Progenitor cell of endocrine pancreas (in vitro differentiated cells): ENCODE measurements around the gene TEX14. TPM values are rescaled to one million over a fixed set of nuclear protein-coding genes. Genes with fewer than 3 reads are reported as not detected.

ENCODE experiments used
- DNase-seq: peaks from one replicate; pipeline ENCODE4 v3.0.0; 2021; ENCODE audit warnings: low spot score; ENCODE audit not compliant: unreplicated experiment
- H3K27ac Mint-ChIP-seq: 2 replicates; pipeline ENCODE4 v1.8.0; 2021; ENCODE audit warnings: mild to moderate bottlenecking, moderate library complexity, mixed read lengths
- H3K27me3 Mint-ChIP-seq: 2 replicates; pipeline ENCODE4 v1.8.0; 2021; ENCODE audit warnings: mixed read lengths
- H3K36me3 Mint-ChIP-seq: 2 replicates; pipeline ENCODE4 v1.8.0; 2022; ENCODE audit warnings: mixed read lengths; ENCODE audit not compliant: insufficient read depth
- H3K4me1 Mint-ChIP-seq: 2 replicates; pipeline ENCODE4 v1.8.0; 2021; ENCODE audit warnings: low read depth, mixed read lengths
- H3K4me3 Mint-ChIP-seq: 2 replicates; pipeline ENCODE4 v1.8.0; 2021; ENCODE audit warnings: low read depth, mild to moderate bottlenecking, moderate library complexity, mixed read lengths
- H3K9me3 Mint-ChIP-seq: 2 replicates; pipeline ENCODE4 v1.8.0; 2021; ENCODE audit warnings: low read depth, mixed read lengths
- CTCF ChIP-seq: fragments of 200-600 bp; sonication (generic); IDR thresholded peaks from one replicate; pipeline ENCODE4 v1.5.0; 2021; ENCODE audit warnings: antibody characterized with exemption, mild to moderate bottlenecking; ENCODE audit not compliant: unreplicated experiment
- total RNA-seq: library from RNA; stranded (reverse); gene quantifications from 2 replicates; pipeline ENCODE4 v1.2.1, GENCODE V29; 2021

The TEX14 gene
- total RNA-seq, 1 donor from 2014 or later, result 0.22 TPM

DNA sequence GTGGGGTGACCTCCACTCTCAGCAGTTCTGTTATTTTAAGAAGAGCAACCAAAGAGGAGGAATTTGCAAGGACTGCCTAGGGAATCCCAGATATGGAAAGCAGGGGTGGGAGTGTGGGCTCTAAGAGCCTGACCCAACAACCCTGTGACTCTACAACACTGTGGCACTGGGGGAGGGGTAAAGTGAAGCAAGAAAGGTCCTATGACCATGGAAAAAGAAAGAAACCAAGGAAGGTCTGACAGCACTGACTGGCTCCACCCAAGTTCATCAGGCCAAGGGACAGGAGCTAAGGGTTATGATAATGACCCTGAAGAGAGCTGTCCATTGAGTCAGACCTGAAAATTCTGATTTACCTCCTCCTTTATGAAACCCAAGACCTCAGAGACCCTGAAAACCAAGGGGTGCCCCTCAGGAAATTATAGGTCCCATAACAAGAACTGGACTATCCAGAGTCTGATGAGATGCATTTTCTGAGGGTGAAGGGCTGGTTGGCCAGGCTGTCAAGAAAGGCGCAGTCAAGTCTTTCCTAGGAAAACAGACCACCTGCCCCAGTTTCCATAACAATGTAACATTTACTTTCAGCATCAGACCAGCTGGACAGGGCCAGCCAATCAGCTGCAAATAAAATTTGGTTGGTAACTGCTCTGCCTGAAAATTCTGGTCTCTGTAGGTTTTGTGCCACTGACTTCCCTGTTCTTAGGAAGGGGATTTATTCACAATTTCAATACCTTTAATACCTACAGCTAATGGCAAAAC is 123.6 kb downstream of the TEX14 start:
- Mint-ChIP-seq H3K9me3 (no peaks in the 10 kb centered on the region), H3K27ac (no peak overlapping the region), H3K4me3 (no peak overlapping the region), H3K27me3 (no peaks in the 10 kb centered on the region), H3K4me1 (no peaks in the 10 kb centered on the region), H3K36me3 (no peaks in the 10 kb centered on the region)
- TF ChIP-seq CTCF, result no peak
- no peak for DNase-seq

GRCh38 chr17:58565389-58566311 is 126.2 kb downstream of the TEX14 start:
- DNase-seq, result no peak
- Mint-ChIP-seq H3K4me1 (no peaks in the 10 kb centered on the region), H3K27me3 (no peaks in the 10 kb centered on the region), H3K36me3 (no peaks in the 10 kb centered on the region), H3K9me3 (no peaks in the 10 kb centered on the region), H3K27ac (no peak overlapping the region), H3K4me3 (no peak overlapping the region)
- no peak for TF ChIP-seq CTCF

- H3K27ac Mint-ChIP-seq, result no peak overlapping the region
- no peaks in the 10 kb centered on the region for H3K27me3 Mint-ChIP-seq
- TF ChIP-seq CTCF, result no peak
- no peak overlapping the region for H3K4me3 Mint-ChIP-seq
- H3K36me3 Mint-ChIP-seq, result no peaks in the 10 kb centered on the region
- no peak for DNase-seq
- H3K4me1 Mint-ChIP-seq, result no peaks in the 10 kb centered on the region
- no peaks in the 10 kb centered on the region for H3K9me3 Mint-ChIP-seq
These were observed 126.9 kb downstream of the TEX14 start for GRCh38 chr17:58564971-58565370.

DNA sequence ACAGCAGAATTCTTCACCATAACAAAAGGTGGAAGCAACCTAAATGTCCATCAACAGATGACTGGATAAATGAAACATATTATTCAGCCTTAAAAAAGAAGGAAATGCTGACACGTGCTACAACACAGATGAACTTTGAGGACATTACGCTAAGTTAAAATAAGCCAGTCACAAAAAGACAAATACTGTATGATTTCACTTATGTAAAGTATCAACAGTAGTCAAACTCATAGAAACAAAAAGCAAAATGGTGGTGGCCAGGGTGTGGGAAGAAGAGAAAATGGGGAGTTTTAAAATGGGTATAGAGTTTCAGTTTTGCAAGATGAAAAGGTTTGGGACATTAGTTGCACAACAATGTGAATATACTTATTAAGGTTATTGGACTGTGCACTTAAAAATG is 127.6 kb downstream of the TEX14 start:
- no peak overlapping the region for H3K27ac Mint-ChIP-seq
- no peak for TF ChIP-seq CTCF
- DNase-seq, result no peak
- H3K27me3 Mint-ChIP-seq, result no peaks in the 10 kb centered on the region
- H3K36me3 Mint-ChIP-seq, result no peaks in the 10 kb centered on the region
- H3K9me3 Mint-ChIP-seq, result no peaks in the 10 kb centered on the region
- no peaks in the 10 kb centered on the region for H3K4me1 Mint-ChIP-seq
- H3K4me3 Mint-ChIP-seq, result no peak overlapping the region

- H3K27ac Mint-ChIP-seq, result no peak overlapping the region
- DNase-seq, result no peak
- TF ChIP-seq CTCF, result no peak
- H3K4me1 Mint-ChIP-seq, result peaks cover 2% of the 10 kb centered on the region
- no peaks in the 10 kb centered on the region for H3K27me3 Mint-ChIP-seq
- H3K9me3 Mint-ChIP-seq, result no peaks in the 10 kb centered on the region
- no peak overlapping the region for H3K4me3 Mint-ChIP-seq
- no peaks in the 10 kb centered on the region for H3K36me3 Mint-ChIP-seq
These were observed 131.3 kb downstream of the TEX14 start for GRCh38 chr17:58560511-58560910.
